ENCODE data around the gene KRT33A. TPM values are rescaled to one million over a fixed set of nuclear protein-coding genes. Genes with fewer than 3 reads are reported as not detected.

Gene KRT33A
- total and polyA plus RNA-seq, 2 of the 8 experiments (the other 6 are each of a cell fraction or from before 2014, with no cell fraction given) = not detected

GRCh38 chr17:41301916-41302901 lies 48.4 kb downstream of the KRT33A start, which contains the start of gene KRTAP29-1:
KRTAP29-1 (minus strand) TSS chr17:41302851; CDS start chr17:41302851, 0 bp downstream.
- H2BK5ac ChIP-seq (ENCODE audit: low read depth, low read length) = no peak within 1 kb of the TSS
- peak within 1 kb of the TSS; percentile 33; the same call in 1 of the 2 replicates for H2BK12ac ChIP-seq (ENCODE audit: low read depth, low read length)
- no peak within 1 kb of the TSS for H2BK15ac ChIP-seq (ENCODE audit: low read length)
- CTCF ChIA-PET (ENCODE audit: partially characterized antibody) = interaction anchor here (0.7 to 1.8 kb wide), 5 partner anchors 20 to 693 kb away, joined by 3 to 7 read pairs (median 3); no protein-coding TSS in a partner anchor
- H4K91ac ChIP-seq (replicated peaks; ENCODE audit: insufficient read length, low read length) = no peak within 1 kb of the TSS
- H2AFZ ChIP-seq (ENCODE audit: low read length) = no peak within 1 kb of the TSS
- no peak within 1 kb of the TSS for H3K56ac ChIP-seq (replicated peaks; ENCODE audit: insufficient read length, low read depth, low read length)
- H3K36me3 ChIP-seq (ENCODE audit: control insufficient read depth in 2 of 4, insufficient read depth in 4 of 4, low read length in 3 of 4) = no peaks in the 10 kb centered on the region
- H3K9me3 ChIP-seq (ENCODE audit: insufficient read depth in 2 of 2, low read depth in 1 of 2, low read length in 1 of 2) = no peaks in the 10 kb centered on the region; a peak in 1 of 4 replicates
- H3K4me2 ChIP-seq (ENCODE audit: insufficient read depth in 1 of 2, low read depth in 2 of 2, low read length in 2 of 2) = no peak within 1 kb of the TSS
- H3K27ac ChIP-seq (ENCODE audit: low read depth, low read length) = no peak within 1 kb of the TSS
- H3K14ac ChIP-seq (ENCODE audit: insufficient read length) = no peak within 1 kb of the TSS
- no peak within 1 kb of the TSS for H2BK20ac ChIP-seq (ENCODE audit: low read length)
- 88% methylated on average over 11 of the region's 11 CpGs; no CpG with 5 or more reads in 1 of the 2 experiments for WGBS, 2 experiments (ENCODE audit: extremely low coverage in 1 of 2, insufficient coverage in 1 of 2, insufficient read length in 1 of 2, insufficient replicate concordance in 2 of 2, low coverage in 1 of 2, low lambda C conversion rate in 2 of 2, missing lambda C conversion rate in 1 of 2)
- no peak within 1 kb of the TSS for H3K4me3 ChIP-seq (ENCODE audit: extremely low read depth in 1 of 4, insufficient read depth in 2 of 4, low read depth in 3 of 4, low read length in 4 of 4)
- H3K4me1 ChIP-seq (replicated peaks in 1 of 4; ENCODE audit: control insufficient read depth in 3 of 4, insufficient read depth in 4 of 4, low read length in 3 of 4) = no peaks in the 10 kb centered on the region; a peak in 1 of 7 replicates
- peak within 1 kb of the TSS; percentile 47 for H2BK120ac ChIP-seq (replicated peaks; ENCODE audit: low read depth, low read length)
- H3K79me1 ChIP-seq (ENCODE audit: low read depth, low read length) = no peaks in the 10 kb centered on the region
- no peaks in the 10 kb centered on the region; a peak in 2 of 7 replicates for H3K27me3 ChIP-seq (replicated peaks in 1 of 4; ENCODE audit: control insufficient read depth in 3 of 4, extremely low read depth in 1 of 4, insufficient read depth in 3 of 4, low read length in 3 of 4)
- FAIRE-seq = no peak
- POLR2A ChIA-PET (ENCODE audit: partially characterized antibody) = no interaction called here
- no peak within 1 kb of the TSS for H3K18ac ChIP-seq (ENCODE audit: extremely low read depth, low read length)
- H3K23ac ChIP-seq (ENCODE audit: insufficient read length) = no peak within 1 kb of the TSS
- H3K79me2 ChIP-seq (ENCODE audit: control insufficient read depth in 1 of 2, insufficient read depth in 2 of 2, low read length in 2 of 2) = no peaks in the 10 kb centered on the region
- no peak within 1 kb of the TSS for H3K9ac ChIP-seq (replicated peaks in 1 of 4; ENCODE audit: extremely low read depth in 1 of 4, low read depth in 3 of 4, low read length in 3 of 4)
- DNase-seq (ENCODE audit: low read depth in 1 of 2, low spot score in 2 of 2) = no peak
- no peaks in the 10 kb centered on the region for H4K20me1 ChIP-seq (replicated peaks in 1 of 2; ENCODE audit: control insufficient read depth in 1 of 2, insufficient read depth in 2 of 2, low read length in 2 of 2)
- H4K5ac ChIP-seq (ENCODE audit: insufficient read length, low read depth, low read length) = no peak within 1 kb of the TSS
- no peaks in the 10 kb centered on the region; the same call in 1 of the 2 replicates for H3K23me2 ChIP-seq (ENCODE audit: low read depth, low read length)
- H2AK5ac ChIP-seq (ENCODE audit: low read depth, low read length) = no peak within 1 kb of the TSS
- no peak within 1 kb of the TSS for H3K4ac ChIP-seq (replicated peaks; ENCODE audit: insufficient read length, low read depth, low read length)
- H4K8ac ChIP-seq (ENCODE audit: extremely low read depth, insufficient read depth, low read length) = no peak within 1 kb of the TSS
- TF ChIP-seq RFX5 (IDR thresholded peaks at IDR 0.05; ENCODE audit: borderline replicate concordance, low read depth, low read length) = no peak
- TF ChIP-seq TBP (IDR thresholded peaks at IDR 0.05; ENCODE audit: low read depth, low read length) = no peak
- no peak for TF ChIP-seq SUZ12 (IDR thresholded peaks at IDR 0.05; ENCODE audit: low read length)
- TF ChIP-seq CHD1 (IDR thresholded peaks at IDR 0.05; ENCODE audit: low read depth, low read length) = no peak
- TF ChIP-seq EP300 (IDR thresholded peaks at IDR 0.05; ENCODE audit: borderline replicate concordance in 1 of 2, low read depth in 2 of 2, low read length in 2 of 2) = no peak
- TF ChIP-seq RNF2 (IDR thresholded peaks at IDR 0.05; ENCODE audit: borderline replicate concordance, low read depth, low read length, missing control alignments, poor library complexity, severe bottlenecking) = no peak
- TF ChIP-seq SIN3A (conservative IDR thresholded peaks at IDR 0.05 in 1 of 2, IDR thresholded peaks at IDR 0.05 in 1 of 2; ENCODE audit: low read depth in 1 of 2, low read length in 2 of 2) = no peak
- TF ChIP-seq KDM4A (IDR thresholded peaks at IDR 0.05; ENCODE audit: low read depth, low read length, severe bottlenecking) = no peak
- TF ChIP-seq MAFK (IDR thresholded peaks at IDR 0.05; ENCODE audit: low read depth, low read length) = no peak
- TF ChIP-seq EZH2 (IDR thresholded peaks at IDR 0.05; ENCODE audit: low read depth, low read length, severe bottlenecking) = no peak

Data from H1 (cell line).